ENCODE data around the gene TNNT3. TPM values are rescaled to one million over a fixed set of nuclear protein-coding genes. Genes with fewer than 3 reads are reported as not detected.

Gene TNNT3
- total and polyA plus RNA-seq, 8 donors = 0.24 to 6.6 (median 1.1) TPM

GRCh38 chr11:1909524-1909923, 10.0 kb upstream of the TNNT3 start:
- Histone ChIP-seq H3K9me3 (no peaks in the 10 kb centered on the region), H3K27ac (no peak overlapping the region), H3K36me3 (no peaks in the 10 kb centered on the region), H3K4me1 (no peaks in the 10 kb centered on the region), H3K27me3 (no peaks in the 10 kb centered on the region), H3K4me3 (no peak overlapping the region)
- WGBS, 2 donors = 78 to 85% methylated on average over 7 of the region's 7 CpGs
- no peak for FAIRE-seq
- intact Hi-C loops (cut with DNase I) = no loop called here
- no peak for DNase-seq
- no peak for ATAC-seq
- TF ChIP-seq, protein P1, sequence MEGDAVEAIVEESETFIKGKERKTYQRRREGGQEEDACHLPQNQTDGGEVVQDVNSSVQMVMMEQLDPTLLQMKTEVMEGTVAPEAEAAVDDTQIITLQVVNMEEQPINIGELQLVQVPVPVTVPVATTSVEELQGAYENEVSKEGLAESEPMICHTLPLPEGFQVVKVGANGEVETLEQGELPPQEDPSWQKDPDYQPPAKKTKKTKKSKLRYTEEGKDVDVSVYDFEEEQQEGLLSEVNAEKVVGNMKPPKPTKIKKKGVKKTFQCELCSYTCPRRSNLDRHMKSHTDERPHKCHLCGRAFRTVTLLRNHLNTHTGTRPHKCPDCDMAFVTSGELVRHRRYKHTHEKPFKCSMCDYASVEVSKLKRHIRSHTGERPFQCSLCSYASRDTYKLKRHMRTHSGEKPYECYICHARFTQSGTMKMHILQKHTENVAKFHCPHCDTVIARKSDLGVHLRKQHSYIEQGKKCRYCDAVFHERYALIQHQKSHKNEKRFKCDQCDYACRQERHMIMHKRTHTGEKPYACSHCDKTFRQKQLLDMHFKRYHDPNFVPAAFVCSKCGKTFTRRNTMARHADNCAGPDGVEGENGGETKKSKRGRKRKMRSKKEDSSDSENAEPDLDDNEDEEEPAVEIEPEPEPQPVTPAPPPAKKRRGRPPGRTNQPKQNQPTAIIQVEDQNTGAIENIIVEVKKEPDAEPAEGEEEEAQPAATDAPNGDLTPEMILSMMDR (IDR thresholded peaks at IDR 0.05) = no peak

GRCh38 chr11:1912289-1912878, 7.1 kb upstream of the TNNT3 start:
- Histone ChIP-seq H3K4me1 (no peaks in the 10 kb centered on the region), H3K9me3 (no peaks in the 10 kb centered on the region), H3K36me3 (no peaks in the 10 kb centered on the region), H3K27me3 (no peaks in the 10 kb centered on the region), H3K4me3 (no peak overlapping the region), H3K27ac (no peak overlapping the region)
- TF ChIP-seq, protein P1 (IDR thresholded peaks at IDR 0.05) = no peak
- no peak for FAIRE-seq
- ATAC-seq = no peak
- WGBS, 2 donors = 82 to 92% methylated on average over 13 of the region's 13 CpGs
- intact Hi-C loops (cut with DNase I) = no loop called here
- DNase-seq = no peak

DNA sequence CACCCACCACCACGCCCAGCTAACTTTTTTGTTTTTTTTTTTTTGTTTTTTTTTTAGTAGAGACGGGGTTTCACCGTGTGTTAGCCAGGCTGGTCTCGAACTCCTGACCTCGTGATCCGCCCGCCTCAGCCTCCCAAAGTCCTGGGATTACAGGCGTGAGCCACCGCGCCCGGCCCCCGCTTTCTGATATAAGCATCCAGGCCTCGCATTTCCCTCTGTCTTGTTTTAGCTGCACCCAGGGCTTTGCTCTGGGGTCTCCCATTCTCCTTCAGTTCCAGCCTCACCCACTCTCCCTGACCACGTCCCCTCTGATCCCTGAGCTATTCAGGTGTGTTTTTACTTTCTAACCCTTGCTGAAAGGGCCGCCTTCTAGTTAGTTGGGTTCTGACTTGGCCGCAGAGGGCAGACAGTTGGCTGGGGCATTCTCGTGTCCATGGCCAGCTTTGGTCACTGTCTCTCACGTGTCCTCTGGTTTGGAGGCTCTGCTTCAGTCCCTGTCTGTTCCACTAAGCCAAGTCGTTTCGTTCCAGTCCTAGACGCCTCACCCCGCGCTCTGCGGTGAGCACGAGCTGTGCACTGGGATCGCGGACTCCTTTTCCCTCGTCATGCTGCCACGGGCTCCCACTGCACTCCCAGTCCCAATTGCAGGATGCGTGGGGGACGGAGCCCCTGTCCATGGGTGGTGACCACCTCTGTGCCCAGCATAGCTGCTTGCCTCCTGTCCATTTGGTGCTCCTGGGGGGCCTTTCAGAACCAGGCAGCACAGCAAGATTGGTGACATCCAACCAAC, 6.0 kb upstream of the TNNT3 start:
- TF ChIP-seq, protein P1 (IDR thresholded peaks at IDR 0.05) = no peak
- no peak overlapping the region for H3K27ac ChIP-seq
- H3K4me1 ChIP-seq = no peaks in the 10 kb centered on the region
- H3K27me3 ChIP-seq = no peaks in the 10 kb centered on the region
- no peaks in the 10 kb centered on the region for H3K36me3 ChIP-seq
- WGBS, 2 donors = 85 to 93% methylated on average over 31 of the region's 31 CpGs
- no peaks in the 10 kb centered on the region for H3K9me3 ChIP-seq
- no peak overlapping the region for H3K4me3 ChIP-seq
- DNase-seq (no peak), ATAC-seq (no peak), FAIRE-seq (no peak)
- intact Hi-C loops (cut with DNase I) = no loop called here

DNA sequence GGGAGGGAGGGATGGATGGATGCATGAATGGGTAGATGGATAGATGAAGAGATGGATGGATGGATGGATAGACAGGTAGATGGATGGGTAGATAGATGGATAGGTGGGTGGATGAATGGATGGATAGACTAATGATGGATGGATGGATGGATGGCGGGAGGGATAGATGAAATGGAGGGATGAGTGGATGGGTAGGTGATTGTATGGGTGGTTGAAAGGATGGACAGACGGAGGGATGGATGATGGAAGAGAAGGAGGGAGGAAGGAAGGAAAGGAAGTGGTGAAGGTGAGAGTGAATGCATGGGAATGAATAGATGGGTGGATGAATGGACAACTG, 3.7 kb upstream of the TNNT3 start:
- intact Hi-C loops (cut with DNase I) = loop anchor here (1.0 kb wide), 1 partner anchor 22 kb away; no protein-coding TSS in a partner anchor
- Histone ChIP-seq H3K27me3 (no peaks in the 10 kb centered on the region), H3K27ac (no peak overlapping the region), H3K9me3 (no peaks in the 10 kb centered on the region), H3K36me3 (no peaks in the 10 kb centered on the region), H3K4me3 (no peak overlapping the region), H3K4me1 (no peaks in the 10 kb centered on the region)
- DNase-seq = no peak
- ATAC-seq = no peak
- no peak for FAIRE-seq
- TF ChIP-seq, protein P1 (IDR thresholded peaks at IDR 0.05) = no peak
- WGBS, 2 donors = 90 to 94% methylated on average over 2 of the region's 2 CpGs

All from pancreas (tissue), 10 donors.